ENCODE data around the gene TET2. TPM values are rescaled to one million over a fixed set of nuclear protein-coding genes. Genes with fewer than 3 reads are reported as not detected.

Gene TET2
- total RNA-seq, 2 experiments from 2014 or later: 0.19 TPM; not detected in 1

GRCh38 chr4:105196523-105197145 is 50.0 kb downstream of the TET2 start:
- no peaks in the 10 kb centered on the region for H3K4me1 ChIP-seq (ENCODE audit: insufficient read depth, low read length, poor library complexity, severe bottlenecking)
- no TSS peak for BruUV-seq (replicated peaks)
- no peak overlapping the region for H3K4me3 ChIP-seq (ENCODE audit: low read depth, low read length, poor library complexity, severe bottlenecking)
- no peak overlapping the region for H3K27ac ChIP-seq (ENCODE audit: low read depth, low read length, poor library complexity, severe bottlenecking)
- no peaks in the 10 kb centered on the region for H3K9me2 ChIP-seq (ENCODE audit: insufficient read depth, low read length)
- CTCF ChIA-PET (ENCODE audit: unreplicated experiment): no interaction called here
- TF ChIP-seq EZH2phosphoT487 (IDR thresholded peaks at IDR 0.05; ENCODE audit: borderline replicate concordance, low read depth, low read length) (no peak), CTCF (conservative IDR thresholded peaks at IDR 0.05; ENCODE audit: low read length) (0 out of 2 replicates have a peak, but pooled peaks have one; percentile 11)
- no peaks in the 10 kb centered on the region for H3K9me3 ChIP-seq (ENCODE audit: low read length)
- DNase-seq (ENCODE audit: low spot score): no peak
- no peak overlapping the region for H2AFZ ChIP-seq (ENCODE audit: low read length)
- H3K36me3 ChIP-seq (ENCODE audit: insufficient read depth, low read length): no peaks in the 10 kb centered on the region
- intact Hi-C loops (cut with micrococcal nuclease; ENCODE audit: unreplicated experiment): no loop called here
- no peaks in the 10 kb centered on the region for H4K20me1 ChIP-seq (ENCODE audit: insufficient read depth, low read length)
- POLR2A ChIA-PET: interaction anchor here (0.6 kb wide), 1 partner anchor 1146 kb away, joined by 3 read pairs; no protein-coding TSS in a partner anchor
- no peaks in the 10 kb centered on the region for H3K79me2 ChIP-seq (ENCODE audit: insufficient read depth, low read depth, low read length)
- no peak overlapping the region for H3K4me2 ChIP-seq (ENCODE audit: low read length)

- H3K9me2 ChIP-seq (ENCODE audit: insufficient read depth, low read length): no peaks in the 10 kb centered on the region
- no peaks in the 10 kb centered on the region for H3K9me3 ChIP-seq (ENCODE audit: low read length)
- DNase-seq (ENCODE audit: low spot score): no peak
- TF ChIP-seq EZH2phosphoT487 (IDR thresholded peaks at IDR 0.05; ENCODE audit: borderline replicate concordance, low read depth, low read length) (no peak), CTCF (conservative IDR thresholded peaks at IDR 0.05; ENCODE audit: low read length) (no peak)
- no peaks in the 10 kb centered on the region for H4K20me1 ChIP-seq (ENCODE audit: insufficient read depth, low read length)
- H3K36me3 ChIP-seq (ENCODE audit: insufficient read depth, low read length): no peaks in the 10 kb centered on the region
- H3K4me3 ChIP-seq (ENCODE audit: low read depth, low read length, poor library complexity, severe bottlenecking): no peak overlapping the region
- ChIA-PET CTCF (ENCODE audit: unreplicated experiment) (no interaction called here), POLR2A (no interaction called here)
- no peak overlapping the region for H2AFZ ChIP-seq (ENCODE audit: low read length)
- no peak overlapping the region for H3K27ac ChIP-seq (ENCODE audit: low read depth, low read length, poor library complexity, severe bottlenecking)
- no peaks in the 10 kb centered on the region for H3K79me2 ChIP-seq (ENCODE audit: insufficient read depth, low read depth, low read length)
- H3K4me2 ChIP-seq (ENCODE audit: low read length): no peak overlapping the region
- intact Hi-C loops (cut with micrococcal nuclease; ENCODE audit: unreplicated experiment): no loop called here
- H3K4me1 ChIP-seq (ENCODE audit: insufficient read depth, low read length, poor library complexity, severe bottlenecking): no peaks in the 10 kb centered on the region
- BruUV-seq (replicated peaks): no TSS peak
Measured at GRCh38 chr4:105197777-105198176, 51.1 kb downstream of the TET2 start.

DNA sequence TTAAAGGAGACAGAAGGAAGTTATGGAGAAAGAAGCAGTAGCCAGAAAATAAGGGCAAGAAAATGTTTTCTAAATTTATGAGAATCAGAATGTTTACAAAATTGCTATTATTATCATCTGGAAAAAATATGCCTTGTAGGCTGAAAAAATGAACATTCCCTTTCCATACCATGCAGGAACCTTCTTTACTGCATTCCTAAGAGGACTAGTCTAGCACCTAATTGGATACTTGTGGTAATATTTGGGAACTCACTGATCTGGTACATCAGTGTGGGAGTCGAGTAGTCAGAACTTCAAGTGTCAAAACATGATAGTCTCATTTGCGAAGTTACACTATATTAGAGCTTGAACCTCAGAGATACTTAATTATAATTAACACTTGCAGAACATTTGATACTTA is 51.9 kb downstream of the TET2 start:
- Histone ChIP-seq H3K27ac (ENCODE audit: low read depth, low read length, poor library complexity, severe bottlenecking) (no peak overlapping the region), H3K36me3 (ENCODE audit: insufficient read depth, low read length) (no peaks in the 10 kb centered on the region), H3K4me1 (ENCODE audit: insufficient read depth, low read length, poor library complexity, severe bottlenecking) (no peaks in the 10 kb centered on the region), H4K20me1 (ENCODE audit: insufficient read depth, low read length) (no peaks in the 10 kb centered on the region), H3K4me3 (ENCODE audit: low read depth, low read length, poor library complexity, severe bottlenecking) (no peak overlapping the region), H3K9me3 (ENCODE audit: low read length) (no peaks in the 10 kb centered on the region), H3K9me2 (ENCODE audit: insufficient read depth, low read length) (no peaks in the 10 kb centered on the region), H2AFZ (ENCODE audit: low read length) (no peak overlapping the region), H3K79me2 (ENCODE audit: insufficient read depth, low read depth, low read length) (no peaks in the 10 kb centered on the region), H3K4me2 (ENCODE audit: low read length) (no peak overlapping the region)
- CTCF ChIA-PET (ENCODE audit: unreplicated experiment): no interaction called here
- TF ChIP-seq EZH2phosphoT487 (IDR thresholded peaks at IDR 0.05; ENCODE audit: borderline replicate concordance, low read depth, low read length): no peak
- no peak for TF ChIP-seq CTCF (conservative IDR thresholded peaks at IDR 0.05; ENCODE audit: low read length)
- DNase-seq (ENCODE audit: low spot score): no peak
- intact Hi-C loops (cut with micrococcal nuclease; ENCODE audit: unreplicated experiment): no loop called here
- BruUV-seq (replicated peaks): no TSS peak
- POLR2A ChIA-PET: no interaction called here
